HL-60 (cell line): ENCODE measurements around the gene TXN.
"Not testable (repeated sequence)": the region's sequence is repeated elsewhere in the genome, so short reads cannot be mapped to it uniquely, and the experiment has no call there.

Experiments used
- DNase-seq, 2 experiments: peaks; one replicate each; pipeline ENCODE4 v3.0.0-alpha.2; 2010 to 2020; ENCODE audit warnings: low read depth in 1 of 2, low spot score in 1 of 2
- H3K27ac ChIP-seq: fragments of 250-450 bp; sonication (Bioruptor Pico); replicated peaks from 2 replicates; pipeline ENCODE4 v1.5.1; 2020; ENCODE audit warnings: mild to moderate bottlenecking, moderate library complexity
- H3K27me3 ChIP-seq: fragments of 250-450 bp; sonication (Bioruptor Pico); 2 replicates; pipeline ENCODE4 v1.5.1; 2021; ENCODE audit warnings: mild to moderate bottlenecking, moderate library complexity; ENCODE audit not compliant: insufficient read depth, poor library complexity, severe bottlenecking
- H3K4me3 ChIP-seq: replicated peaks from 2 replicates; pipeline ENCODE4 v1.5.1; 2011; ENCODE audit warnings: mild to moderate bottlenecking, control low read depth, low read length; ENCODE audit not compliant: insufficient read depth
- CTCF ChIP-seq: IDR thresholded peaks from one replicate; pipeline ENCODE4 v1.5.1; 2011; ENCODE audit warnings: low read length, control low read depth, inconsistent platforms; ENCODE audit not compliant: insufficient read depth
- GABPA ChIP-seq: IDR thresholded peaks from 2 replicates; pipeline ENCODE4 v1.6.1; 2012; ENCODE audit warnings: low read depth
- POLR2AphosphoS5 ChIP-seq: IDR thresholded peaks from 2 replicates; pipeline ENCODE4 v1.6.1; 2012; ENCODE audit warnings: low read depth
- REST ChIP-seq: IDR thresholded peaks from 2 replicates; pipeline ENCODE4 v1.6.1; 2012; ENCODE audit warnings: low read depth; ENCODE audit not compliant: insufficient replicate concordance
- SPI1 ChIP-seq: IDR thresholded peaks from 2 replicates; pipeline ENCODE4 v1.6.1; 2012; ENCODE audit warnings: low read depth, mild to moderate bottlenecking, borderline replicate concordance

The TXN gene

GRCh38 chr9:110197330-110198187 is 58.7 kb downstream of the TXN start:
- no peak overlapping the region for H3K4me3 ChIP-seq
- DNase-seq, result no peak
- H3K27me3 ChIP-seq, result no peaks in the 10 kb centered on the region
- H3K27ac ChIP-seq, result no peak overlapping the region
- TF ChIP-seq GABPA, result no peak
- no peak for TF ChIP-seq SPI1
- TF ChIP-seq REST, result no peak
- TF ChIP-seq POLR2AphosphoS5, result no peak
- no peak for TF ChIP-seq CTCF

GRCh38 chr9:110196084-110196499 is 60.2 kb downstream of the TXN start:
- not testable (repeated sequence) for H3K4me3 ChIP-seq, H3K27me3 ChIP-seq, DNase-seq, H3K27ac ChIP-seq
